ENCODE results near the gene ZNF275.

ZNF275 gene

DNA sequence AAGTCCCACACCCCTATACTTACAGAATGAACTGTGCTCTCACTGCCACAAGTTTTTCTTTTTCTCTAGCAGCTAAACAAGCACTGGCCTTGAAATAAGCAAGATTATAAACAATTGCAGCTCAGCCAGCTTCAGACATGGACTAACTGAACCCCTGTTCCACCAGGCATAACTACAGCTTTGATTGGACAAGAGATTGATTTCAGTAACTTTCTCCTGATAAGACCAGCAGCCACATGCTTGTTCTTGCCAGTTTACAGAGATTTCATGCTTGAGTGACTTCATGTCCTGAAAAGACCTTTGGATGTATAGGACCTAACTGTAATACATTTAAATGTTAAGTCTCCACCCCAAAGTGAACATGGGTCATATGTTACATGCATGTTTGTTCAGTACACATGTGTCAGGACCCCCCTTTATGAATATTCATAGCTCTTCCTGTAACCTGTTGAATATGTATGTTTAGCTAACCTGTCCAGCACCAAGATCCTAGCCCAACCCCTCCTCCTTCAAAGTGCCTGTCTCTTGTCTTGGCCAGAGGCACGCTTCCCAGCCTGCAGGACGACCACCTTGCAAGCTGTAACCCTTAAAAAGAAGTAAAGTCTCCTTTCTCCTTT, 27.9 kb downstream of the ZNF275 start:
- ATAC-seq (no peak), DNase-seq (no peak)
- no peak overlapping the region for H3K4me3 Mint-ChIP-seq
- H3K4me1 Mint-ChIP-seq = no peaks in the 10 kb centered on the region
- H3K27ac Mint-ChIP-seq = no peak overlapping the region
- no peaks in the 10 kb centered on the region for H3K9me3 Mint-ChIP-seq
- no peaks in the 10 kb centered on the region for H3K36me3 Mint-ChIP-seq (ENCODE audit: low read depth)
- H3K27me3 Mint-ChIP-seq = no peaks in the 10 kb centered on the region

DNA sequence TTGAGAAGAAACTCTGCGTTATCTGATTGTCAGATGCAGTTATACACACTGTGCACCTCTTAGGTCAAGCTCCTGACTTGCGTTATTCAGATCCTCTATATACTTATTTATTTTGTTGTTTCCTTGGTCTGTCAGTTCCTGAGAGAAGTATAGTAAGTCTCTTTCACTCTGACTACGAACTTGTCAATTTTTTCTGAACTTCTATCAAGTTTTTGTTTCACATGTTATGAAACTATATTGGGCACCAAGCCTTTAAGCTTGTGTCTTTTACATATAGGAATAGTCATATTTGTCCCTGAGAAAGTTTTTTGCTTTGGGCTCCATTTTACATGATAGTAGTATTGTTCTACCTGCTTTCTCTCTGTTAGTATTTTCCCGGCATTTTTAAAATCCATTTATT, 31.7 kb downstream of the ZNF275 start:
- no peak for ATAC-seq
- H3K27me3 Mint-ChIP-seq = peaks cover 2% of the 10 kb centered on the region
- DNase-seq = no peak
- H3K4me3 Mint-ChIP-seq = no peak overlapping the region
- H3K36me3 Mint-ChIP-seq (ENCODE audit: low read depth) = no peaks in the 10 kb centered on the region
- no peak overlapping the region for H3K27ac Mint-ChIP-seq
- peaks cover 4% of the 10 kb centered on the region for H3K4me1 Mint-ChIP-seq
- H3K9me3 Mint-ChIP-seq = no peaks in the 10 kb centered on the region

DNA sequence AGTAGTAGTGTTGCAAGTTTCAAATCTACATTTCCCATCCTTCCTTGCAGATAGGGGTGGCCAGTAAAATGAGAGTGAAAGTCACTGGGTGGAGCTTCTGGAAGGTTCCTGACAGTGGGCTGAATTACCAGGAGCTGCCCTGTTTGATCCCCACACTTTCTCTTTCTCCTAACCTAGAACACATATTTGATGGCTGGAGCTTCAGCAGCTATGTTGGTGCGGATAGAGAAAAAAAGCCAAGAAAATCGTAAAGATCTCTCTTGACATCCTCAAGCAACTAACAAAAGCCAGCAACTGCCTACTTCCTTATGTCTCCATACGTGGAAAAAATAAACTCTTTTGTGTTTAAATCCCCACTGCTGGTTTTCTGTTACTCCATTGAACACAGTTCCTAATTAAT, 32.2 kb downstream of the ZNF275 start:
- Mint-ChIP-seq H3K4me1 (peaks cover 4% of the 10 kb centered on the region), H3K9me3 (no peaks in the 10 kb centered on the region), H3K27ac (no peak overlapping the region), H3K36me3 (ENCODE audit: low read depth) (no peaks in the 10 kb centered on the region), H3K4me3 (no peak overlapping the region), H3K27me3 (peaks cover 2% of the 10 kb centered on the region)
- no peak for DNase-seq
- ATAC-seq = no peak

DNA sequence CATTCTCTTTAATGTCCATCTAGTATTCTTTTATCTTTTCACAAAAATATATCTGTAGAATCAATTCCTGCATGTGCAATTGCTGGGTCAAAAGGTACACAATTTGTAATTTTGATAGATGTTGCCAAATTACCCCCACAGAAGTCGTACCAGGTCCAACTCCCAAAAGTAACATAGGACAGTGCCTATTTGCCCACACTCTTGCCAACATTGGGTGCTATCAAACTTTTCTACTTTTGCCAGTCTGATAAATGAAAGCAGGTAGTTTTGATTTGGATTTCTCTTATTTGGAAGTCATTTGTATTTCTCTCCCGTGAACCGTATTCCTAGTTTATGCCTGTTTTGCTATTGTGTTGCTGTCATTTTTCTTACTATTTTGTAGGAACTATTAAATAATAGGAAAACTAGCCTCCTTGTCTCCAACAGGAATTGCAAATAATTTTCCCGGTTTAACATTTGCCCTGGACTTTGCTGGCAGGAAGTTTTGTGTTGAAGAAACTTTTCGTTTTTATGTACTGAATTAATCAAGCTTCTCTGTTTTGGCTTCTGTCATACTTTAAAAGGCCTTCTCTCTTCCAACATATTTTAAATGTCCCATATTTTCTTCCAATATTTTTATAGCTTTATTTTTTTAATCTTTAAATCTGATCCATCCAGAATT, 33.1 kb downstream of the ZNF275 start:
- DNase-seq (no peak), ATAC-seq (no peak)
- Mint-ChIP-seq H3K36me3 (ENCODE audit: low read depth) (no peaks in the 10 kb centered on the region), H3K4me3 (no peak overlapping the region), H3K27ac (no peak overlapping the region), H3K27me3 (peaks cover 2% of the 10 kb centered on the region), H3K9me3 (no peaks in the 10 kb centered on the region), H3K4me1 (peaks cover 4% of the 10 kb centered on the region)

DNA sequence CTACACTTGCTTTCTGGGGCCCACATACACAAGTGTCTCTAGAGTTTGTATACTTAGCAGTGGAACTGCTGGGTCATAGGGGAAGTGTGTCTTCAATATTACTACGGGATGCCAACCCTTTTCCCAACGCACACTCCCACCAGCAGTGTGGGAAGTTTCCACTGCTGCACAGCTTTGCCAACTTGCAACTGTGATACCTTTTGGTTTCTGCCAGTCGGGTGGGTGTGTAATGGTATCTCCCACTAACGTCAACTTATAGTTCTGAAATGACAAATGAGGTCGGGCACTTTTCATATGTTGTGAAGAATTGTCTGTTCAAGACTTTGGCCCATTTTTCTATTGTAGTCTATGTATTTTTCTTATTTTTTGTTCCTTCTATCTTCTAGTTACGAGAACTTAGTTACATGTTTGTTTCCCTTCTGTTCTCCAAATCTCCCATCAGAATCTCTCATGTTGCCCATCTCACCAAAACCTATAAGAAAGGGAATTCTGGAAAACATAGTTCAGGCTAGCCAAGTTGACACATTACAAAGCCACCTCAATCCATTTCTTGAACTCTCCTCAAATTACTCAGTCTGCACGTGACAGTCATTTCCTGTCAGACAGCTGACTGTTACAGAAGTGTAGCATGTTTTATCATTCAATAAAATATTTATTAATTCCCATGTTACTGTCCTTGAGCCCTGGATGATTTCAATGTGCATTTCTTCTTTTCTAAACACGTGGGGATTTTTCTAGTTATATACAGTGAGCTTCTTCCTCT, 36.5 kb downstream of the ZNF275 start:
- Mint-ChIP-seq H3K4me1 (peaks cover 4% of the 10 kb centered on the region), H3K9me3 (no peaks in the 10 kb centered on the region), H3K27ac (no peak overlapping the region), H3K4me3 (no peak overlapping the region), H3K36me3 (ENCODE audit: low read depth) (no peaks in the 10 kb centered on the region), H3K27me3 (peaks cover 2% of the 10 kb centered on the region)
- ATAC-seq (no peak), DNase-seq (no peak)

DNA sequence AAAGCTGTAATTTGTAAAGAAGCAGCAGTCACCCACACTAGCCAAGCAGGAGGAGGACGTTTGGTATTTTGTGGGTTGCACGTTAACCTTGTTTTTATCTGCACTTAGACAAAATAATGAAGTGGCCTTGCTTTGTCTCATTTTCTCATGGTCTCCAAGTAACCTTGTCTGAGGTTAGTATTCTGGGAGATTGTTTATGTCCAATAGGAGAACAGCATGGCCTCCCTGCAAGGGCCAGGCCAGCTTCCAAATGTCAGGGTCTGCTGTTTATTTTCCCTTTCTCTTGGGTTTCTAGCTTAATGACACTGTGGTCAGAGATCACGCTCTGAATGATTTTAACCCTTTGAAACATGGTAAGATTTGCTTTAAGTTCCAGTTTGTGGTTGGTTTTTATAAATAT, 37.3 kb downstream of the ZNF275 start:
- Mint-ChIP-seq H3K36me3 (ENCODE audit: low read depth) (no peaks in the 10 kb centered on the region), H3K27ac (no peak overlapping the region), H3K9me3 (no peaks in the 10 kb centered on the region), H3K4me3 (no peak overlapping the region), H3K4me1 (peaks cover 4% of the 10 kb centered on the region), H3K27me3 (peaks cover 2% of the 10 kb centered on the region)
- ATAC-seq (no peak), DNase-seq (no peak)

DNA sequence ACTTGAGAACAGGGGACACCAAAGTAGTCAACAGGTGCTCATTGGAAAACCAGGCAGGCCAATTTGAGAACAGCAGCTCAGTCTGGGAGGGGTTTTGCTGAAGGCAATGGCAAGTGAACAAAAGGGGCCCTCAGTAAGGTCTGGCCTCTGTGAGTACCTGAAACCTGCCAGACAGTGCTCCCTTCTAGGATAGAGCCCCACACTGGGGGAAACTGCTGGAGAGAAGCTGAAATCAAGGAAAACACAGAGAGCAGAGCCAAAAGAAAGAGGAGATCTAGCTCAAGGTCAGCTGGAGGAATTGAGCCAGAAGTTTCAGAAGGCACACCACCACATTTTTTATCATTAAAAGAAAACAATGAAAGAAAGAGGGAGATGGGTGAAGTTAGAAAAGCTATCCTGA, 39.0 kb downstream of the ZNF275 start:
- H3K27ac Mint-ChIP-seq = no peak overlapping the region

DNA sequence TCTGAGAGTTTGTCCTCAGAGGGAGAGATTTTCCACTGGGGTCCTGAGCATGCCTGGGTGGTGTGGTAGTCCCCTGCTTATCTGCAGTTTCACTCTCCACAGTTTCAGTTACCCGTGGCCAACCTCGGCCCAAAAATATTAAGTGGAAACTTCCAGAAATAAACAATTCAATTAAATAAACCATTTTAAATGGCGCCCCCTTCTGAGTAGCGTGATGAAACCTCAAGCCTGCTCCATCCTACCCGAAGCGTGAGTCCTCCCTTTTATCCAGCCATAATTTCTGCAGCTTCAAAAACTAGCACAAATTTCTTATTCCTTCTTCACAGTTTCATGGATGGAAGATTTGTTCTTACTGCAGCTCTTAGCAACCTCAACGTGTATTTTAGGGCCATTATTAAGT, 40.5 kb downstream of the ZNF275 start:
- Mint-ChIP-seq H3K4me1 (peaks cover 4% of the 10 kb centered on the region), H3K27me3 (peaks cover 2% of the 10 kb centered on the region), H3K27ac (no peak overlapping the region), H3K4me3 (no peak overlapping the region), H3K36me3 (ENCODE audit: low read depth) (no peaks in the 10 kb centered on the region), H3K9me3 (no peaks in the 10 kb centered on the region)
- ATAC-seq (no peak), DNase-seq (no peak)

More for the DNA sequence above, 39.0 kb downstream of the ZNF275 start:
- H3K36me3 Mint-ChIP-seq (ENCODE audit: low read depth) = no peaks in the 10 kb centered on the region
- H3K4me3 Mint-ChIP-seq = no peak overlapping the region
- DNase-seq (no peak), ATAC-seq (no peak)
- peaks cover 2% of the 10 kb centered on the region for H3K27me3 Mint-ChIP-seq
- peaks cover 4% of the 10 kb centered on the region for H3K4me1 Mint-ChIP-seq
- H3K9me3 Mint-ChIP-seq = no peaks in the 10 kb centered on the region

DNA sequence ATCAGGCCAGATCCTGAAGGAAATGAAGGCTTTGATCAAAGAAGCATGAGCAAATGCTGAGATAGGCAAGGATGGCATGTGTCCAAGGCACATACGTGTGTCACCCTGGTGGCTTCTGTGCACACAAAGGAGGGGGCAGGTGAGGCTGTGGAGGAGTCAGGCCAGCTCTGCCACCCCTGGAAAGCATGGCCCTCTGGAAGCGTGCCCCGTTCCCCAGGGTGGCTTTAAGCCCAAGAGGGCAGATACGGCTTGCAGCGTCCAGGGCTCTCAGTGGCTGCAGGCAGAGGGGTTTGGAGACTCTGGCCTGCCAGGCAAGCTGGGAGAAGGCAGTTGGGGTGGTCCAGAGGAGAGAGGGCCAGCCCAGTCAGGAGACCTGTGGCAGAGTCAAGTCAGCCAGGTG, 41.6 kb downstream of the ZNF275 start:
- Mint-ChIP-seq H3K4me3 (no peak overlapping the region), H3K9me3 (no peaks in the 10 kb centered on the region), H3K4me1 (peaks cover 1% of the 10 kb centered on the region), H3K27me3 (no peaks in the 10 kb centered on the region), H3K27ac (no peak overlapping the region), H3K36me3 (ENCODE audit: low read depth) (no peaks in the 10 kb centered on the region)
- no peak for DNase-seq
- ATAC-seq = no peak

DNA sequence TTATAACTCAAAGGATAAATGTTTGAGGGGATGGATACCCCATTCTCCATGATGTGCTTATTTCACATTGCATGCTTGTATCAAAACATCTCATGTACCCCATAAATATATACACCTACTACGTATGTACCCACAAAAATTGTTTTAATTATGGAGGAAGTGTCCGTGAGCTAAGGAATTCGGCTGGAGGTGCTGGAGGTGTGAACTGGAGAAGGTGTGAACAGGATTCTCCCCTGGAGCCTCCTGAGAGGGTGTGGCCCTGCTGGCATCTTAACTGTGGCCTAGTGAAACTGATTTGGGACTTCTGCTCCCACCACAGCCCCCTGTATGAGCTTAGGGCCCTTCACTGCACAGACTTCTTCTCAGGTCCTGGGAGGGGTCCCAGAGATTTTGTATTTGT, 43.8 kb downstream of the ZNF275 start:
- no peak overlapping the region for H3K4me3 Mint-ChIP-seq
- no peaks in the 10 kb centered on the region for H3K9me3 Mint-ChIP-seq
- DNase-seq = no peak
- H3K27ac Mint-ChIP-seq = no peak overlapping the region
- H3K36me3 Mint-ChIP-seq (ENCODE audit: low read depth) = no peaks in the 10 kb centered on the region
- no peak for ATAC-seq
- no peaks in the 10 kb centered on the region for H3K27me3 Mint-ChIP-seq
- no peaks in the 10 kb centered on the region for H3K4me1 Mint-ChIP-seq

DNA sequence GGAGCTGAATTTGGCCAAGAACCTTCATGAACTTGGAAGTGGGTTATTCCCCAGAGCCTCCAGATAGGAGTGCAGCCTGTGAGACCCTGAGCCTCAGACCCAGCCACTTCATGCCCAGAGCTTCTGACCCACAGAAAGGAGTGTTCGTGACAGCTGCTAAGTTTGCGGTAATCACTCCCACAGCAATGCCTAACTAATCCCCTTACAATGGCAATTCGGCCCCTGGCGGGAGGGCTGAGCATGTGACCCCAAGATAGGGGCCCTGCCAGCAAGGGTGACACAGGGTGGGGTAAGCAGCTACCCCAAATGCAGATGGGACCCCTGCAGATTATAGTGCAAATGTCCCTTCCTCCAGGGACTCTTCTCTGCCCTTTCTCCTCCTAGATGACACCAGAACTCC, 44.7 kb downstream of the ZNF275 start:
- Mint-ChIP-seq H3K27ac (no peak overlapping the region), H3K36me3 (ENCODE audit: low read depth) (no peaks in the 10 kb centered on the region), H3K4me3 (no peak overlapping the region), H3K4me1 (no peaks in the 10 kb centered on the region), H3K9me3 (no peaks in the 10 kb centered on the region), H3K27me3 (no peaks in the 10 kb centered on the region)
- DNase-seq = no peak
- ATAC-seq = no peak

DNA sequence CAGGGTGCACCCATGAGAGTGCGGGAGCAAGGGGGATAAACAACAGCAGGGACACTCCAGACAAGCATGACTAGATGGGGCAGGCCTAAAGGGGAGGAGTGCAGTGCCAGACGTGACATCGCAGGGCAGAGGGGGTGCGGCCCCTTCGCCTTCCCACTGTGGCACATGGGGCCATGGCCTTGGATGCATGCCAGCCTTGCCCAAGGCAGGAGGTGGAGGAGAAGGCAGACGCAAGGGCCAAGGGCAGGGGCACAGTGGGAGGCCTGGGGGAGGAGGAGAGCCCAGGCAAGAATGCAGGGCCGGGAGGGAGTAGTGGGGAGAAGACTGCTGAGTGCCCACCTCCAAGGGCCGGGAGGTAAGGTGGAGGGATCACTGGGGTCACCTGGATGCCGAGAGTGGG, 45.6 kb downstream of the ZNF275 start:
- H3K4me1 Mint-ChIP-seq = no peaks in the 10 kb centered on the region
- H3K4me3 Mint-ChIP-seq = no peak overlapping the region
- H3K27ac Mint-ChIP-seq = no peak overlapping the region
- H3K36me3 Mint-ChIP-seq (ENCODE audit: low read depth) = no peaks in the 10 kb centered on the region
- no peaks in the 10 kb centered on the region for H3K9me3 Mint-ChIP-seq
- ATAC-seq = no peak
- H3K27me3 Mint-ChIP-seq = no peaks in the 10 kb centered on the region
- no peak for DNase-seq

DNA sequence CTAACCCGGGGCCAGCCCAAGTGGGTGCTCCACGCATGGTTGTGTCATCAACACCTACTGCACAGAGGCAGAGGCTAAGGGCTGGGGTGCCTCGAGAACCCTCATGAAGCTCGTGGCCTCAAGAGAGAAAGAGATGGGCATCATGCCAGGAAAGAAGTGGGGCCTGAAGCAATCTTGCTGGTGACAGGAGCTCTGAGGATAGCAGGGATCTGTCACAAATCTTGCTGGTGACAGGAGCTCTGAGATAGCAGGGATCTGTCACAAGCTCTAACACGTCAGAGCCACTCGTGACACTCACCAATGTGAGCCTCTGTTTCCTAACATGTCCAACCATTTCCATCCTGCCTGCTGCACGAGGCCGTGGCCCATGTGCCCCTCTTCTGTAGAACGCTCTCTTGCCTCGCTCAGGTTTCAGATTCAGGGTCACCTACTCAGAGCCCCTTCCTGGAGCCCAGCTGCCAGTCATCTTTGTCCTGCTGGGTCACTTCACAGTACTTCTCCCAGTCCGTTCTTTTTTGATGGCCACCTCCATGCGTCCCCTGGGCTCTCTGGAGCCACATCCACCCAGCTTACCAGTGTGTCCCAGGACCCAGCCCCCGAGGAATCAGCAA, 46.1 kb downstream of the ZNF275 start:
- no peaks in the 10 kb centered on the region for H3K4me1 Mint-ChIP-seq
- no peaks in the 10 kb centered on the region for H3K36me3 Mint-ChIP-seq (ENCODE audit: low read depth)
- H3K9me3 Mint-ChIP-seq = no peaks in the 10 kb centered on the region
- no peaks in the 10 kb centered on the region for H3K27me3 Mint-ChIP-seq
- DNase-seq = no peak
- H3K4me3 Mint-ChIP-seq = no peak overlapping the region
- no peak overlapping the region for H3K27ac Mint-ChIP-seq
- ATAC-seq = no peak

DNA sequence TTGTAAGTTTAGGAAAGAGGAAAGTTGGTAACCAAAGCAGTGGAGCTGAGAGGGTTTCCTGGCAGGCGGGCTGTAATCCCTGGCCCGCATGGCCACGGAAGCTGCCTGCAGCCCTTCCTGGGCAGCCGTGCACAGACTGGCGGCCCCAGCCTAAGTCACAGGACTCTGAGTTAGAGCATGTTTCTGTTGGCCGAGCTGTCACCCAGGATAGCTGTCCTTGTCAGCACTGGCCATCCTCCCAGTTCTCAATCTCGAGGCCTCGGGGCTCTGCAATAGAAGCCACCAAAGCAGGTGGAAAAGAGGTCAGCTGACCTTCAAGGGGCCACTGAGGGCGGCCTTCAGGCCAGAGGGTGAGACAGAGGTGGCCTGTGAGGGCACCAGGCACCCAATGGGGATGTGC, 46.7 kb downstream of the ZNF275 start:
- no peaks in the 10 kb centered on the region for H3K4me1 Mint-ChIP-seq
- no peaks in the 10 kb centered on the region for H3K36me3 Mint-ChIP-seq (ENCODE audit: low read depth)

More for the DNA sequence above, 46.7 kb downstream of the ZNF275 start:
- Mint-ChIP-seq H3K27me3 (no peaks in the 10 kb centered on the region), H3K4me3 (no peak overlapping the region), H3K27ac (no peak overlapping the region), H3K9me3 (no peaks in the 10 kb centered on the region)
- DNase-seq (no peak), ATAC-seq (no peak)

All from activated naive CD8-positive, alpha-beta T cell treated with anti-CD3 and anti-CD28 coated beads, Interleukin-2, amount 50 U/mL, for 24 hours (primary cell).